NCI-H2029 treated with DMSO at 0.1 percent for 48 hours (cell line): Measurements from ENCODE around the gene SYNGR4.
A peak's percentile ranks its signal among the peaks of the same experiment; 100 is the strongest.
"Not testable (repeated sequence)": the region's sequence is repeated elsewhere in the genome, so short reads cannot be mapped to it uniquely, and the experiment has no call there.

ENCODE experiments used
- DNase-seq: peaks from one replicate; lab custom pipeline; 2025; lab: John Stamatoyannopoulos, UW

The SYNGR4 gene

DNA sequence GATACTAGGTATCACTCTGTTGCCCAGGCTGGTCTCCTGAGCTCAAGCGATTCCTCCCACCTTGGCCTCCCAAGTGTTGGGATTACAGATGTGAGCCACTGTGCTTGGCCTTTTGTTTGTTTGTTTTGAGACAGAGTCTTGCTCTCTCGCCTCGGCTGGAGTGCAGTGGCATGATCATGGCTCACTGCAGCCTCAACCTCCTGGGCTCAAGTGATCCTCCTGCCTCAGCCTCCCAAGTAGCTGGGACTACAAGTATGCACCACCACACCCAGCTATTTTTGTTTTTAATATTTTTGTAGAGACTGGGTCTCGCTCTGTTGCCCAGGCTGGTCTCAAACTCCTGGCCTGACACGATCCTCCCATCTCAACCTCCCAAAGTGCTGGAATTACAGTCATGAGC lies 7.6 kb downstream of the SYNGR4 start:
- not testable (repeated sequence) for DNase-seq

DNA sequence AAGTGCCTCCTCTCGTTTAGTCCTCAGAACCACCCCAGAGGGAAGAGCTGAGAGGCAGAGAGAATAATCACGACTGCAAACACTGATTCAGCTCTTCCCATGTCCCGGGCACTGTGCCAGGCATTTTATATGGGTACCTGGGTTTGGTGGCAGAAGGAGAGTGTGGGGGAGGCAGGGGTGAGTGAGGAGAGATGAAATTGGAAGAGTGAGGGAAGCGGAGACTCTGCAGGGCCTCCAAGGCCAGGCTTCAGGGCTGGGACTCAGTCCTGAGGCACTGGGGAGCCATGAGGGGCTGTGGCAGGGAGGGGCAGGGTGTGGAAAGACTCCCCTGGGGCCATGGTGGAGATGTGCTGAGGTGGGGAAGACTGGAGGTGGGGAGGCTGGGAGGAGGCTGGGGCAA lies 8.7 kb downstream of the SYNGR4 start:
- DNase-seq, result no peak

DNA sequence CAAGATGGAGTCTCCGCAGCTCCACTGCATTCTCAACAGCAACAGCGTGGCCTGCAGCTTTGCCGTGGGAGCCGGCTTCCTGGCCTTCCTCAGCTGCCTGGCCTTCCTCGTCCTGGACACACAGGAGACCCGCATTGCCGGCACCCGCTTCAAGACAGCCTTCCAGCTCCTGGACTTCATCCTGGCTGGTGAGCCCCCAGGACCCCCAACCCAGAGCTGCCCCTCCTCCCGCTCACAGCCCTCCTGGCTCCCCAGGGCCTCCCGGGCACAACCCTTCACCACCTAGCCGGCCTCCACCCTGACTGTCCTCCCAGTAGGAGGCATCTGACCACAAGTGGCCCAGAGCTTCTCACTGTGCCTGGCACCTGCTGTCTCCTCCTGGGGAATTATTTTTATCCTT lies 9.4 kb downstream of the SYNGR4 start:
- DNase-seq, result no peak

DNA sequence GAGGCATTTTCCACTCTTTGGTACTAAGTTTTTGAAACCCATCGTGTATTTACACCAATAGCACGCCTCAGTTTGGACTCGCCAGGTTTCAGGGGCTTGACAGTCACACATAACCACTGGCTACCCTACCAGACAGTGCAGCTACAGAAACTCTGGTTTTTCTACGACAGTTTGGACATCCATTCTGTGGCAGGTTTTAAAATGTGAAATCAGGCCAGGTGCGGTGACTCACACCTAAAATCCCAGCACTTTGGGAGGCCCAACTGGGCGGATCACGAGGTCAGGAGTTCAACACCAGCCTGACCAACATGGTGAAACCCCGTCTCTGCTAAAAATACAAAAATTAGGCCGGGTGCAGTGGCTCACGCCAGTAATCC lies 14.0 kb downstream of the SYNGR4 start:
- no peak for DNase-seq

DNA sequence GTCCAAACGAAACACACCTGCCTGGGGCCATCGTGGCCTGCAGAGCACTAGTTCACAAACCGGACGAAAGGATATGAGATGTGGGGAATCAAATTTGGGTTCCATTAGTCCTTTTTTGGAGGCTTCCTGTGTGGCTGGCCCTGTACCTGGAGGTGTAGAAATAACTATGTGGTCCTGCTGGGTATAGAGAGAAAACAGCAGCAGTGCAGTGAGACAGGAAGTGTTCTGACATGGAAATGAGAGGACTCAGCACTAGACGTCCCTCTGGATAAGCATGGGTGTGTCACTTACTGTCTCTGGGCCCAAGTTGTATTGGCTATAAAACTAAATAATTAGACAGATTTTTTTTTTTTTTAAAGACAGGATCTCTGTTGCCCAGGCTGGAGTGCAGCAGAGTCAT lies 14.9 kb downstream of the SYNGR4 start:
- DNase-seq, result no peak

DNA sequence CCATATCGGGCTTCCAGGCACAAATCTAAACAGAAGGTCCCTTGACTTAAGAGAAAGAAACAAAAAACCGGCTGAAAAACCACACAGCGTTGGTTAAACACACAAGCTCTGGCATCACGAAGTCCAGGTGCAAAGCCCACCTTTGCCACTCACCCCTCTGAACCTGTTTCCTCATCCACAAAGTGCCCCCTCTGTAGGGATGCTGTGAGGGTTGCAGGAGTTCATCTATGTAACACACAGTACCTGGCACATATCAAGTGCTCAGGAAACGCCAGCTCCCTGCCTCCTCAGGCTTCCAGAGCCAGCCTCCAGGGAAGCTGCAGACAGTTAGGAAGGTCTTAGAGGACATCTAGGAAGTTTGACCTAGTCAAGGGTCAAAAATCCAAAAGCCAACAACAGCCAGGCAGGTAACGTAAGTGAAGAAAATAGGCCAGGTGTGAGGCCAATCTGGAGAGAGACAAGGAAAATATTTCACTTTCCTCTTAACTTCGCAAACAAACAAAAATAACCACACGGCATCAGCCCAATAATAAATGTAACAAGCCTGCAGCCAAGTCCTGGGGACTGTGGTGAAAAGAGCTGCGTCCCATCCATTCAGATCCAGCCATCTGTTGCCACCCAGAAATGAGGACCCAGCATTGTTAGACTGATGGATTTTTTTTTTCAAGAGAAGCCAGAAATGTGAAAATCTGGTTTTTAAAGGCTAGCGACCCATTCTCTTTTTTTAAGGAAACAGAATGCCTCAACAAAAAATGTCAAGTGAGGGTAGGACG lies 17.2 kb downstream of the SYNGR4 start:
- DNase-seq, result no peak

DNA sequence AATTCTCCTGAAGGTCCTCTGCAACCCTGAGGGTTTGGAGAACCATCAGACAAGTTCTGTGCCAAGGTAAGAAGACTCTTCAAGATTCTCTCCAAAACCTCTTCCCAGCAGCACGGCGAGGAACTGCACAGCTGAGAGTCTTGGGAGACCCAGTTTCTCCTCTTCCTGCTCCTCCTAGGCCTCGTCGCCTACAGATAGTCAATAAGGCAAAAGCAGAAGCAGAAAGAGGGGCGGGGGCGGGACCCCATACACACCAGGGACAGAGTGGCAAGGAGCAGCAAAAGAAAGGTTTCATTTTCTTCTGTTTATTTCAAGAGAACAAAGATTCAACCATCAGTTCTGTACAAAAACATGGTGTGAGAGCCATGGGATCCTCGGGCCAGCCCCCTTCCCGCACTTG lies 18.1 kb downstream of the SYNGR4 start:
- no peak for DNase-seq

DNA sequence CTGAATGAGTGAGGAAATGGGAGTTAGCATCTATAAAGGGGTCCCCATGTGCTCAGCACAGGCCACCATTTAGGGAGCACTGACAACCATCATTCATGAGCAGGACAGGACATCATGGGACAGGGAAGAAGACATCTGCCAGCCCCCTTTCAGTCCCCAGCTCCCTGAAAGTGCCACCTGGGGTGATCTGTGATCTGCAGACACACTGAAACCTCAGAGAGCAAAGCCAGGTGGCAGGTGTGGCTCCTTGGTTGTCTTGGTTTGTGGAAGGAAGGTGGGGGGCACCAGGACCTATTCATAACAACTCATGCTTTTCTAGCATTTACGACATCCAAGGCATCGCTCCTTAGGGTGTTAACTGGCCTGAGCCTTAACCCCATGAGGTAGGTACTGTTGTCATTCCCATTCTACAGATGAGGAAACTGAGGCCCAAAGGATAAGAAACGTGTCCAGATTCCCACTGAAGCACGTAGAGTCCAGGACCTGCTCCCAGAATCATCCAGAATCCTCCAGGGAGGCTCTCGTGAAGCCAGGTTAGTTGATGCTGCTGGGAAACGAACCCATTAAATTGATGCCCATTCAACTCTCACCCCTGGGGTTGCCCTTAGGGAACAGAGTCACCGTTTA lies 21.4 kb downstream of the SYNGR4 start:
- no peak for DNase-seq

DNA sequence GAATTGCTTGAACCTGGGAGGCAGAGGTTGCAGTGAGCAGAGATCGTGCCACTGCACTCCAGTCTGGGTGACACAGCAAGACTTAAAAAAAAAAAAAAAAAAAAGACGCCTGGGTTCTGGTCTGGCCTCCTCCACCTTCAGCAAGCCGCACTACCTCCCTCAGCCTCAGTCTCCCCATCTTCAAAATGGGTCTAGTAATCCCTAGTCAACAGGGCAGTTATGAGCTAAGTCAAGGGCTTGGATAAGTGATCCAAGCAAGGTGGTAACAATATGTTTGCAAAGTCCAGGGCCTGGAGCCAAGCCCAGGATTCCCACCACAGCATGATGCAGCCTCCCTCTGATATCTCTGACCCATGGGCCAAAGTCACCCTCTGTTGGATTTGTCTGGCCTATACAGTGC lies 22.8 kb downstream of the SYNGR4 start:
- no peak for DNase-seq

DNA sequence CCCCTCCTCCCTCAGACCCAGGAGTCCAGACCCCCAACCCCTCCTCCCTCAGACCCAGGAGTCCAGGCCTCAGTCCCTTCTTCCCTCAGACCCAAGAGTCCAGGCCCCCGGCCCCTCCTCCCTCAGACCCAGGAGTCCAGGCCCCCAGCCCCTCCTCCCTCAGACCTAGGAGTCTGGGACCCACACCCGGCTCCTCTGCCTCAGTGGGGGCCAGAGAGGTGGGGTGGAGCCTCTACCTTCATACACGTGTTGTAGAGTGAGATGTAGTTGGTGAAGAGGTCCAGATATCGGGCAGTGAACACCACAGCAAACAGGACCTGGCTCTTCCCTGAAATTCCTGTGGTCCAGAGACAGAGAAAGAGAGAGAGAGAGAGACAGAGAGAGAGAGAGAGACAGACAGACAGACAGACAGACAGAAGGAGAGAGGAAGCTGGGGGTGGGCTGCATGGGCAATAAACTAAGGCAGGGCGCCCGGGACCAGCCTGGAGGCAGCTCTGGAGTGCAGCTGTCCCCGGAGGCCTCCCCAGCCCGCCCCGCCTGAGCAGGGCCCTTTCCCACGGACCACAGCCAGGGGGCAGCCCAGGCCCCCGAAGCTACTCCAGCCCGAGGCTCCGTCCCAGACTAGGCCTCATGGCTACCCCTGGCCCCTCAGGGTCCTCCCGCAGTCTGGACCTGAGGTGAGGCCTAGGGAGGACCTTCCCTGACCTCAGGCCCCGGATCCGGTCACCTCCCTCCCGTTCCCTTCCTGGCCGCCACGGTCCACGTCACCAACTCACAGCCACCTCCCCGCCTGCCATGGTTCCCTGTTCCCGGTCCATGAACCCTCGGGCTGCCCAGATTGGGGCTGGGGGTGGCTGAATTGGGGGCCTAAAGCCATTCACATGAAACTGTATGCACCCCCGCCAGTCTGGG lies 26.3 kb downstream of the SYNGR4 start:
- no peak for DNase-seq

DNA sequence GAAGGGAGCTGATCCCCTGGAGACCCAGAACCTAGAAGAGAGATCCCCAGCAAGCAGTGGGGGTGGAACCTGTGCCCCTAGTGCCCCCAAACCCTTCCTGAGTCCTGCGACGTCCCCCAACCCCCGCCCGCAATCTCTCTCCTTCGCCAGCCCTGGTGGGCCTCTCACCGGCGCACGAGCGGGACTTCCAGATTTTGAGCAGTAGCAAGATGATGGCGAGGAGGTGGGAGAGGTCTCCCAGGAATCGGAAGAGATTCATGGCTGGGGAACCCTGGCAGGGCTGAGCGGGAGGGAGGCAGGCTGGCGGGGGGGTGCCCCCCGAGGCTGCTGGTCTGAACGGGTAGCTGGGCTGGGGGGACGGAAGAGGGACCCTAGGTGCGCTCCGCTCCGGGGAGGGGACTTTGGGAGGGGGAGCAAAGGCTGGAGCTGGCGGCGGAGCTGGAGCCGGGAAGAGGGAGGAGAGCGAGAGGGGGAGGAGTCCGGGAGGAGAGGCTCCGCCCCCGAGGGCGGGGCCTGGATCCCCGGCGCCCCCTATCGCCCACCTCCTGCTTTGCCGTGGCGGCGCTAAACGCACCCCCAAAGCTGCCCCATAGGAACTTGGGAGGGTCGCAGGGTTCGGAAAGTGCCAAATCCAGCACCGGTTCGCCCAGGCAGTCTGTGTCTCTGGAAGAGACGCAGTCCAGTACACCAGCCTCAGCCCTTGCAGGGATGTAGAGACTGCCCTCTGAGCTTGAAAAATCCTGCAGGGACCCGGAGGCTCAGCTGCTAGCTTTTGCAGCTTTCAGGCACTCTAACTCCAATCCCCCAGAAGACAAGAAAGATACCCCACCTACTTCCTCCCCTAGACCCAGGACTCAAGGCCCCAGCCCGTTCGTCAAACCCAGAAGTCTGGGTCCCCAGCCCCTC lies 27.2 kb downstream of the SYNGR4 start, which contains the start of gene KDELR1:
TSS of gene KDELR1 (minus strand) at position 452 of the 906 bp plus-strand sequence. CDS start at position 259, 193 bp downstream.
- peak; percentile 49 for DNase-seq

DNA sequence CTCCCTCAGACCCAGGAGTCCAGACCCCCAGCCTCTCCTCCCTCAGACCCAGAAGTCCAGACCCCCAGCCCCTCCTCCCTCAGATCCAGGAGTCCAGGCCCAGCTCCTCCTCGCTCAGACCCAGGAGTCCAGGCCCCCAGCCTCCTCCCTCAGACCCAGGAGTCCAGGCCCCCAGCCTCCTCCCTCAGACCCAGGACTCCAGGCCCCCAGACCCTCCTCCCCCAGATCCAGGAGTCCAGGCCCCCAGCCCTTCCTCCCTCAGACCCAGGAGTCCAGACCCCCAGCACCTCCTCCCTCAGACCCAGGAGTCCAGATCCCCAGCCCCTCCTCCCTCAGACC lies 27.8 kb downstream of the SYNGR4 start:
- DNase-seq, result not testable (repeated sequence)

DNA sequence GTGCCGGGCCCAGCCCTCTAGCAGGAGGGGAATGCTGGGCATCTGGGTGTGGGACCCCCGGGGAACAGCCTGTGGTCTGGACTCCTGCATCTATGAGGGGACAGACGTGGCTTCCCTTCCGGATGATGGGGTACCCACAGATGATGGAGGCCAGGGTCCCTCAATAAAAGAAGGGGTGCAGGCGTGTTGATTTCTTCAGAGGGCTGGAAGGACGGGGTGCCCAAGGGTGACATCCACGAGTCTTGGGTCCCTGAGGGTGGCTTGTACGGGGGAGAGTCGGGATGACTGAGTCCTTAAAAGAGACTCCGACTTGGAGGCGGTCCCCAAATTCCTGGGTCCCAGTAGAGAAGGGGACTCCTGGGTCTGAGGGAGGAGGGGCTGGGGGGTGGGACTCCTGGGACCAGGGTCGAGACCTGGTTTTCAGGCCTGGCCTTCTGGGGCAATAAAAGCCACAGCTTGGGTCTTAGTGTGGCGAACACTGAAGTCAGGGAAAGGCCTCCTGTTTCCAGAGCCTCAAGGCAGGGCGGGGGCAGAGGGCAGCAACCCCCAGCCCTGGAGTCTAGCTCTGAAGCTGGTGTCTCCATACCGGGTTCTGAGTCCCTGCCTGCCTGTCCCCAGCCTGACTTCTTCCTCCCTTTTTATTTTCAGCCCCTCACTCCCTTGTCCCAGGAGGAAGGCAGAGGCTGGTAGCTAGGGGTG lies 28.8 kb downstream of the SYNGR4 start:
- DNase-seq, result no peak

DNA sequence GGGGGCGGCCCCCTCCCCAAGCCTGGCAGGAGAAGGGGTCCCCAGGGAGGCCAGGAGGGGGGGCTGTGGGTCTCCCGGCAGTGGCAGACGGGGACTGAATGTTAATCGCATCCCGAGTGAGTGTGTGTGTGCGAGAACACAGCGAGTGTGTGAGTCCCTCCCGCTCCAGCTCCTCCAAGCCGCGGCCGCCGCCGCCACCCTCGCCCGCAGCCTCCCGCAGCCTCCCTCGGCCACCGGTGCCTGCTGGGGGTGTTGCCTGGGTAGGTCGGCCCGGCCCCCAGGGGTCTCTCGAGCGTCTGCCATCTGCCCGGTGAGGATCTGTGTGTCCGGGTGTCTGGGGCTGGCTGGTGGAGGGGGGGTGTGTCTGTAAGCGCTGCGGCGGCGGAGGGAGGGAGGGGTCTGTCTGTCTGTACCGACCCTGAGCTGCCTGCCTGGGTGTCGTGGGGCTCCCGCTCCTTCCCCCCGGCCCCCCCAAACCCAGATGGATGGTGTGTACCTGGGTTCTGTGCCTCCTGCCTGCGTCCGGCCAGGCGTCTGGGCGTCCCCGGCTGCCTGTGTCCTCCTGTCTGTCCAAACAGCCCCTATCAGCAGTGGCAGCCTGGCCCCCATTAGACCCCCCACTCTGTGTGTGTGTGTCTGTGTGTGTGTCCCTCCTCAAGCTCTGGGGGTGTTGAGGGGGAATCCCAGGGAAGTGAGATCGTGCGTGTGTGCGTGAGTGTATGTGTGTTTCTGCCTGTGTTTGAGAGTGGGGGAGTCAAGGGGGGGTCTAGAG lies 29.6 kb downstream of the SYNGR4 start, which contains the start of gene GRIN2D:
TSS of gene GRIN2D (plus strand) at position 110 of the 772 bp plus-strand sequence. CDS start 4,725 bp downstream, outside the sequence.
- no peak for DNase-seq

DNA sequence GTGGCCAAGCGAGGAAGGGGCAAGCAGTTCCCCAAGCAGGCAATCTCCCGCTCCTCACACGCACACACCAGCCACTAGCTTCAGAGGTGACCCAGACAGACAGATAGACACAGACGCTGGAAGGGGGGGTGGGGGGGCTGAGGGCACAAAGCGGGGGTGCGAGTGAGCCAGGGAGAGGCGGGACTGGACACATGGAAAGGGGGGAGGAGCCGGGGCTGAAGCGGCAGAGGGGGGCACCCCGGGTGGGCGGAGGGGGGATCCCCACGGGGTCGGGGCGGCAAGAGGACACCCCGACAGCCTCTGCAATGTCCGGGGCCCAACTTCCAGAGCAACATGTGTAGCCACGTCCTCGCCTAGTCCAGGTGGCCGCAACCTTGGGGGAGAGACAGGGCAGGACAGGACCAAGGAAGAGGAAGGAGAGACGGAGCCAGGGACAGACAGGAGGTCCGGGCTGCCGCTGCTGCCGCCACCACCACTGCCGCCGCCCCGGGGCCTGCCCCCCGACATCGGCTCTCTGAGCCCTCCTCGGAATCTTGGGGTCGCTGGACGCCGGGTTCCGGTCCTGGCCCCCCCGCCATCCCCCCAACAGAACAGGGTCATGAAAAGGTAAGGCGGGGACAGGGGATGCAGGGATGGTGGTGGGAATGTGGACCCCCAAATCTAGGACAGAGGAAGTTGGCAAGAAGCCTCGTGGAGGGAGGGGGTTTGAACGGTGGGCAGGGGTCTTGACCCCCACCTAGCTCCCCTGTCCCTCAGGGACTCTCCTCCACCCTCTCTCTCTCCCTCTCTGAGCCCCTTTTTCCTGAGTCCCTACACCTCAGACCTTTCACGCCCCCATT lies 30.4 kb downstream of the SYNGR4 start:
- DNase-seq, result no peak

DNA sequence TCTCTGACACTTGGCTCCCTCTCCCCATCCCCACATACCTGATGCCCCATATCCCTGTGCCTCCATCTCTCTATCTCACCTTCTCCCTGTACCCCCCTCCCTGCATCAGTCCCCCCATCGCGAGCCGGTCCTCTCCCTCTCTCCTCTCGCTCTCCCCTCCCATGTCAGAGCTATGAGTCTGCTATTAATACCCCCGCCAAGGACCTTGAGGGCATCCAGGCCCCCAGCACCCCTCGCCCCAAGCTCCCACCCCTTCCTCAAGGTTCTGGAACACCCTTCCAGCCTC lies 30.9 kb downstream of the SYNGR4 start:
- no peak for DNase-seq

DNA sequence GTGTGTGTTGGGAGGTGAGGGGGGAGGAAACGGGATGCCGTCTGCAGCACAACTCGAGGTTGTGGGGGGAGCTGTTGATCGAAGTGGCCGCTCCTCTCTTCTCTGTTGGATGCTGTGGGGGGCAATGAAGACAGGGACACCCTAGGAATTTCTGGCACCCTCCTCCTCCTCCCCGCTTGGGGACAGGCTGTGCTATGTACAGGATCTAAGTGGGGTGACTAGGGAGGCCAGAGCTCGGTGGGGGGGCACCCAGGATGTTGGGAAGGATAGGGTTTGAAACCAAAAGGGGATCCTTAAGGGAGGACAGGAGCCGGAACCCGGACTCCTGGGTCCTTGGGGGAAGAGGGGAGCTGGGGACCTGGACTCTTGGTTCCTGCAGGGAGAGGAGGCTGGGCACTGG lies 31.3 kb downstream of the SYNGR4 start:
- no peak for DNase-seq

DNA sequence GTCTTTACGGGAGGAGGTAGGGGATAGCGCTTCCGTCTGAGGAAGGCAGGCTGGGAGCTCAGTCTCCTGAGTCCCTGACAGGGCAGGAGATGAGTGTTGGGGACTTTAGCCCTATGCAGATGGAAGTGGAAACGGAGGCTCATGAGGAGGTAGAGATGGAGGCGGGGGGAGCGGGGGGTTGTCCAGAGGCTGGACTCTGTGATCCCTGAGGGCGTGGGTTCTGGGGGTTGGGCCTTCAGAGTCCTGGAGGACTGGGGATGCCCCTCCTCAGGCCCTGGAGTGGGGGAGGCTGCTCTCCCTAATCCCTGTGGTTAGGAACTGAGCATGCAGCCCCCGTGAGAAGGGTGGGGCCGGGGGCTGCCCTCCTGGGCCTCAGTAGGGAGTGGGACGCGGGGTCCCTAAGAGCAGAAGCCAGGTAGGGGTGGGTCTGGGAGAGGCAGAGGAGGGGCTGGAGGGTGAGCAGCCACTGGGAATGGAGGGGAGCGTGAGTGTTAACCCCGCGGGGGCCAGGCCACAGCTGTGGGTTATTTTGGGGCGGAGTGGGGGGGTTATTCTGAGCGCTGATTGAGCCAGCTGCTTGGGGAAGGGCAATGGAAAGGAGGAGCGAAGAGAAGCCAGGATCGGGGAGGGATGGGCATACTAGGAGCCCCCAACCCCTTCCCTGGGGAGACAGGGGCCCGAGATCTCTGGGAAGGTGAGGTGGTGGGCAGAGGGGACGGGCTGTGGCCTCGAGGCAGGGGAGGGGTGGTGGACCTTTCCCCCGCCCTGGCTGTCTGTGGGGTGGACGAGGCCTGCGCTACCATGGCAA lies 32.1 kb downstream of the SYNGR4 start:
- DNase-seq, result no peak

DNA sequence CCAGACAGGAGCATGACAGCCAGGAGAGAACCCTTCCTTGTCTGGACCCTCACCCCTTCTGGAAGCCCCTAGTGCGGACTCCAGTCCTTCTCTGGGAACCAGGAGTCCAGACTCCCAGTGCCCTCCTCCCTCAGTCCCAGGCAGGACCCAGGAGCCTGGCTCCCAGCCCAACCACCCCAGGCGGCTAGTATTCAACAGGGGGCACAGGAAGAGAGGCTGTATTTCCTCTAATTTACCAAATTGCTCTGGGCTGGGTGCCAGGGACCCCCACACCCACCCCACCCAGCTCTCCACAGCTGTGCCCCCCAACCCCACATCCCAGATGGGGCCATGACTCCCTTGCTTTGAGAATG lies 32.6 kb downstream of the SYNGR4 start:
- DNase-seq, result no peak
